ENCODE data around the gene SLFN12L. TPM values are rescaled to one million over a fixed set of nuclear protein-coding genes. Genes with fewer than 3 reads are reported as not detected.
A peak's percentile ranks its signal among the peaks of the same experiment; 100 is the strongest.

SLFN12L gene
- total RNA-seq, 1 experiment from 2014 or later = 0.37 TPM

GRCh38 chr17:35432176-35433074, 105.1 kb downstream of the SLFN12L start, which contains the start of gene SLFN12:
TSS of gene SLFN12 (minus strand) at chr17:35432500. CDS start at chr17:35423028, 9,472 bp downstream.
- DNase-seq (ENCODE audit: low read depth) = peak; percentile 96

GRCh38 chr17:35429702-35430101, 107.8 kb downstream of the SLFN12L start:
- DNase-seq (ENCODE audit: low read depth) = no peak

GRCh38 chr17:35428229-35428628, 109.2 kb downstream of the SLFN12L start:
- no peak for DNase-seq (ENCODE audit: low read depth)

GRCh38 chr17:35423761-35424160, 113.7 kb downstream of the SLFN12L start:
- DNase-seq (ENCODE audit: low read depth) = peak; percentile 30

Other genes starting within 250 kb of the SLFN12L start
- gene SLFN11, start 164.1 kb downstream of the SLFN12L start, total RNA-seq (2014; rRNA removed; shearing (Covaris generic)) = 49.2 and 82.0 TPM in 2 replicates
- gene SLFN12, start 105.2 kb downstream of the SLFN12L start, total RNA-seq (2014; rRNA removed; shearing (Covaris generic)) = 39.4 and 39.6 TPM in 2 replicates
- 12.4 and 23.2 TPM in 2 replicates for gene SLFN13, start 88.9 kb downstream of the SLFN12L start, total RNA-seq (2014; rRNA removed; shearing (Covaris generic))
- gene SLFN14, start 23.1 kb upstream of the SLFN12L start, total RNA-seq (2014; rRNA removed; shearing (Covaris generic)) = not detected in 2 replicates
- gene PEX12, start 40.9 kb upstream of the SLFN12L start, total RNA-seq (2014; rRNA removed; shearing (Covaris generic)) = 7.0 and 8.8 TPM in 2 replicates
- gene AP2B1, start 49.6 kb upstream of the SLFN12L start, total RNA-seq (2014; rRNA removed; shearing (Covaris generic)) = 48.5 and 75.5 TPM in 2 replicates
- 0.71 and 0.89 TPM in 2 replicates for gene RASL10B, start 194.0 kb upstream of the SLFN12L start, total RNA-seq (2014; rRNA removed; shearing (Covaris generic))
- gene GAS2L2, start 215.6 kb upstream of the SLFN12L start, total RNA-seq (2014; rRNA removed; shearing (Covaris generic)) = not detected in 2 replicates
- gene C17orf50, start 223.2 kb upstream of the SLFN12L start, total RNA-seq (2014; rRNA removed; shearing (Covaris generic)) = not detected in 2 replicates